Colonic mucosa (tissue), 4 donors: ENCODE measurements around the gene TBX1. TPM values are rescaled to one million over a fixed set of nuclear protein-coding genes. Genes with fewer than 3 reads are reported as not detected.

Experiments used
- DNase-seq: peaks from one replicate; pipeline ENCODE4 v3.0.0-alpha.2; 2020
- H3K27ac ChIP-seq: fragments of 200-600 bp; one replicate; pipeline ENCODE4 v1.8.0; 2021
- H3K27me3 ChIP-seq: fragments of 200-600 bp; one replicate; pipeline ENCODE4 v1.8.0; 2021
- H3K36me3 ChIP-seq: fragments of 200-600 bp; one replicate; pipeline ENCODE4 v1.8.0; 2021
- H3K4me1 ChIP-seq: fragments of 200-600 bp; one replicate; pipeline ENCODE4 v1.8.0; 2021; ENCODE audit warnings: mild to moderate bottlenecking
- H3K4me3 ChIP-seq: fragments of 200-600 bp; one replicate; pipeline ENCODE4 v1.8.0; 2021
- H3K9ac ChIP-seq, 2 donors: one replicate each; pipeline ENCODE4 v1.7.0; 2013; ENCODE audit warnings: control low read depth in 2 of 2, low read depth in 2 of 2, low read length in 2 of 2
- H3K9me3 ChIP-seq: fragments of 200-600 bp; one replicate; pipeline ENCODE4 v1.8.0; 2021
- intact Hi-C: fragments of 100-400 bp; cut with DNase I; formaldehyde crosslinking; loops from one replicate; pipeline ENCODE4 v1.14.1; 2022
- total RNA-seq, 2 donors: library from RNA; stranded (reverse); fragmentation: NEBNext Ultra II Directional in 1 of 2; extraction: Animal tissue kit (Norgen Biotek cat#: 25700) in 1 of 2; gene quantifications; one replicate each; pipeline ENCODE4 v1.2.1, GENCODE V29; 2021
- TF ChIP-seq, protein P1 (sequence below): fragments of 200-600 bp; IDR thresholded peaks from one replicate; pipeline ENCODE4 v1.8.0; 2022; ENCODE audit warnings: antibody characterized with exemption, mild to moderate bottlenecking
- donor health status: healthy.
- donor health status: DM: no; HTN: no; CAD: no.
- donor health status: DM: no; HTN: no; CAD: no.

Gene TBX1
- total RNA-seq, 2 donors from 2014 or later, result 0.80 to 1.9 TPM

DNA sequence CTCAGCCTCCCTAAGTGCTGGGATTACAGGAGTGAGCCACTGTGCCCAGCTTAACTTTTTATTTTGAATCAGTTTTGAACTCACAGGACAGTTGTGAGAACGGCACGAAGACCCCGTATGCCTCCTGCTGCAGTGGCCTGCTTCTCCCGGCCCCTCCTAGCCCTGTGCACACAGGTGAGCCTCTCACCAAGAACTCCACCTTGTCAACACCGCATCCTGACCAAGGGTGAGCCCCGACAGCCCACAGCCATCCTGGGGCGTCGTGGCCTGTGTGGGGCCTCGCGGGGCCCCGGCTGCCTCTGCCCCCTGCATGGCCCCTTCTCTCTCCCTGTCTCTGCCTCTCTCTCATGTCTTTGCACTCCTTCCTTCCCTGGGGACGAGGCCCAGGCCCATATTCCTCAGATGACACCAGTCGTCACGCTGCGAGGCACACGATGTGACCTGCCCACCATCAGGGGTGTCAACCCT is 55.3 kb downstream of the TBX1 start:
- Histone ChIP-seq H3K27me3 (no peaks in the 10 kb centered on the region), H3K4me1 (no peaks in the 10 kb centered on the region), H3K4me3 (no peak overlapping the region), H3K9ac (no peak overlapping the region), H3K36me3 (no peaks in the 10 kb centered on the region), H3K27ac (no peak overlapping the region), H3K9me3 (no peaks in the 10 kb centered on the region)
- intact Hi-C loops, result no loop called here
- no peak for DNase-seq
- TF ChIP-seq, protein P1, sequence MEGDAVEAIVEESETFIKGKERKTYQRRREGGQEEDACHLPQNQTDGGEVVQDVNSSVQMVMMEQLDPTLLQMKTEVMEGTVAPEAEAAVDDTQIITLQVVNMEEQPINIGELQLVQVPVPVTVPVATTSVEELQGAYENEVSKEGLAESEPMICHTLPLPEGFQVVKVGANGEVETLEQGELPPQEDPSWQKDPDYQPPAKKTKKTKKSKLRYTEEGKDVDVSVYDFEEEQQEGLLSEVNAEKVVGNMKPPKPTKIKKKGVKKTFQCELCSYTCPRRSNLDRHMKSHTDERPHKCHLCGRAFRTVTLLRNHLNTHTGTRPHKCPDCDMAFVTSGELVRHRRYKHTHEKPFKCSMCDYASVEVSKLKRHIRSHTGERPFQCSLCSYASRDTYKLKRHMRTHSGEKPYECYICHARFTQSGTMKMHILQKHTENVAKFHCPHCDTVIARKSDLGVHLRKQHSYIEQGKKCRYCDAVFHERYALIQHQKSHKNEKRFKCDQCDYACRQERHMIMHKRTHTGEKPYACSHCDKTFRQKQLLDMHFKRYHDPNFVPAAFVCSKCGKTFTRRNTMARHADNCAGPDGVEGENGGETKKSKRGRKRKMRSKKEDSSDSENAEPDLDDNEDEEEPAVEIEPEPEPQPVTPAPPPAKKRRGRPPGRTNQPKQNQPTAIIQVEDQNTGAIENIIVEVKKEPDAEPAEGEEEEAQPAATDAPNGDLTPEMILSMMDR, result no peak

DNA sequence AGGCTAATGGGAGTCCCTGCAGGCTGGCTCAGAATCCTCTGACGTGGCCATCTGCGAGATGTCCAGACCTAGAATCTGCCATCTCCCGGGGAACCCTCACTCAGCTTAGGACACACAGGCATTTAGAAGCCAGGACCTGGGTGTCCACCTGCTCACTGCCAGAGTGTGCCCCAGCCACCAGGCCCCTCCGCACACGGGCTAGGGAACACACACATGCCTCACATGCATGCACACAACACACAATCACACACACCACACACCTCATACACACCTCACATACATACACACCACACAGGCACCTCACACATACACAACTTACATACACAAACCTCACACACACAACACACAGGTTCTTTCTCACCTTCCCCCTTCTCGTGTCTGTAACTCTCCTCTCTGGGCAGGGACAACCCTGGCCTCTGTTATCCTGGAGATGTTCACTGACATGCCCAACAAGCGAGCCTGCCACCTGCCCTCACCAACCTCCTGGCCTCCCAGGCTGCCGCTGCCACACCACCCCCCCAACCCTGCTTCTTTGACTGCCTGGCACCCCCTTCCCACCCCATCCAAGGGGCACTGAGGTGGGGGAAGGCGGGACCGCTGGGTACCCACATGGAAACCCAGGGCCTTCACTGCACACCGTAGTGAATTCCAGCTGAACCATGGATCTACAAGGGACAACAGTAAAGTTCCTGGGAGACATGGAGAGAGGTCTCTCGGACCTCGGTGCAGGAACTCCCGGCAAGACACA is 56.0 kb downstream of the TBX1 start:
- TF ChIP-seq, protein P1, result no peak
- H3K9me3 ChIP-seq, result no peaks in the 10 kb centered on the region
- no peak for DNase-seq
- H3K36me3 ChIP-seq, result no peaks in the 10 kb centered on the region
- no peaks in the 10 kb centered on the region for H3K4me1 ChIP-seq
- intact Hi-C loops, result no loop called here
- no peak overlapping the region for H3K4me3 ChIP-seq
- no peak overlapping the region for H3K27ac ChIP-seq
- H3K9ac ChIP-seq, result no peak overlapping the region
- no peaks in the 10 kb centered on the region for H3K27me3 ChIP-seq

Other genes starting within 250 kb of the TBX1 start
- gene CLDN5, start 236.4 kb upstream of the TBX1 start, total RNA-seq, result 10 to 100 TPM; 10.4 to 31.0 TPM
- 1 to 10 TPM; 2.2 to 2.5 TPM for gene SEPTIN5, start 46.3 kb upstream of the TBX1 start, total RNA-seq
- 1 to 10 TPM in 1 of 2 donors, under 1 TPM in 1; 0.45 to 1.1 TPM for gene GP1BB, start 37.2 kb upstream of the TBX1 start, total RNA-seq
- 10 to 100 TPM in 1 of 2 donors, 1 to 10 TPM in 1; 4.4 to 10.2 TPM for gene GNB1L, start 94.1 kb downstream of the TBX1 start, total RNA-seq
- gene RTL10, start 94.1 kb downstream of the TBX1 start, total RNA-seq, result 10 to 100 TPM in 1 of 2 donors, 1 to 10 TPM in 1; 9.7 to 14.1 TPM
- 100 to 1,000 TPM in 1 of 2 donors, 10 to 100 TPM in 1; 70.0 to 125 TPM for gene COMT, start 181.0 kb downstream of the TBX1 start, total RNA-seq
- gene TXNRD2, start 181.0 kb downstream of the TBX1 start, total RNA-seq, result 10 to 100 TPM; 22.3 to 29.5 TPM